Right lobe of liver (tissue), 6 donors: ENCODE measurements around the gene S1PR3. TPM values are rescaled to one million over a fixed set of nuclear protein-coding genes. Genes with fewer than 3 reads are reported as not detected.

Experiments
- ATAC-seq, 4 donors: fragments of 200-7000 bp; cut with Tn5 transposase; one replicate each; pipeline ENCODE4 v1.9.1; 2020; ENCODE audit warnings: mild to moderate bottlenecking in 4 of 4, moderate library complexity in 4 of 4
- DNase-seq, 3 donors: peaks; one replicate each; pipeline ENCODE4 v3.0.0-alpha.2; 2020
- H3K27ac ChIP-seq, 3 donors: fragments of 200-600 bp; one replicate each; pipeline ENCODE4 v1.8.0; 2022
- H3K27me3 ChIP-seq, 2 donors: fragments of 200-600 bp; one replicate each; pipeline ENCODE4 v1.8.0; 2022
- H3K36me3 ChIP-seq, 4 donors: fragments of 200-600 bp; sonication (generic) in 1 of 4; one replicate each; pipeline versions ENCODE4 v1.5.1 to v1.8.0; 2017 to 2022; ENCODE audit warnings: control low read depth in 1 of 4
- H3K4me1 ChIP-seq, 4 donors: fragments of 200-600 bp; sonication (generic) in 1 of 4; one replicate each; pipeline versions ENCODE4 v1.5.1 to v1.8.0; 2017 to 2022; ENCODE audit warnings: control low read depth in 1 of 4
- H3K4me3 ChIP-seq, 3 donors: fragments of 200-600 bp; one replicate each; pipeline ENCODE4 v1.8.0; 2022
- H3K9me3 ChIP-seq, 4 donors: fragments of 200-600 bp; sonication (generic) in 1 of 4; one replicate each; pipeline versions ENCODE4 v1.5.1 to v1.8.0; 2017 to 2022; ENCODE audit warnings: control low read depth in 1 of 4
- POLR2A ChIP-seq: fragments of 450-650 bp; IDR thresholded peaks from one replicate; pipeline ENCODE4 v1.6.1; 2017; ENCODE audit warnings: antibody characterized with exemption, mild to moderate bottlenecking
- WGBS: methylation state at CpG from one replicate; pipeline ENCODE4 v1.1.6; 2018; ENCODE audit warnings: low coverage, low lambda C conversion rate; ENCODE audit not compliant: insufficient coverage; ENCODE audit errors: missing lambda C conversion rate; 5-methylcytosine and 5-hydroxymethylcytosine counted together
- intact Hi-C, 2 donors: fragments of 100-400 bp; cut with DNase I; formaldehyde crosslinking; loops; one replicate each; pipeline versions ENCODE4 v1.11.2 to v1.14.1; 2022
- total RNA-seq, 6 experiments: library from RNA; depleted of rRNA in 2 of 6; stranded (reverse); fragments of >200 nt in 2 of 6; fragmentation: NEBNext Ultra II Directional in 3 of 6; extraction: Animal tissue kit (Norgen Biotek cat#: 25700) in 3 of 6; gene quantifications; one replicate each; pipeline versions ENCODE4 v1.1.0 to v1.2.4, GENCODE V29; 2016 to 2023
- TF ChIP-seq, protein P1 (sequence below), 4 donors: fragments of 200-600 bp in 3 of 4; fragments of 450-650 bp in 1 of 4; IDR thresholded peaks; one replicate each; pipeline versions ENCODE4 v1.5.1 to v1.8.0; 2016 to 2022; ENCODE audit warnings: antibody characterized with exemption in 4 of 4, mild to moderate bottlenecking in 2 of 4
- donor health status: DM: no; HTN: yes; CAD: no.
- donor health status: DM: no; HTN: no; CAD: no.
- donor health status: DM: no; HTN: no; CAD: no.
- donor health status: DM: no; HTN: yes; CAD: no.
- donor health status: DM: no; HTN: yes; CAD: no.

S1PR3 gene
- total RNA-seq, 6 experiments from 2014 or later = 1.0 to 9.5 (median 5.0) TPM

GRCh38 chr9:88965473-88965872 lies 25.8 kb upstream of the S1PR3 start:
- no peaks in the 10 kb centered on the region for H3K9me3 ChIP-seq
- H3K4me3 ChIP-seq = no peak overlapping the region
- no peaks in the 10 kb centered on the region for H3K27me3 ChIP-seq
- no peak for DNase-seq
- no peaks in the 10 kb centered on the region for H3K36me3 ChIP-seq
- H3K27ac ChIP-seq = no peak overlapping the region
- intact Hi-C loops = no loop called here
- H3K4me1 ChIP-seq = no peaks in the 10 kb centered on the region
- TF ChIP-seq, protein P1, sequence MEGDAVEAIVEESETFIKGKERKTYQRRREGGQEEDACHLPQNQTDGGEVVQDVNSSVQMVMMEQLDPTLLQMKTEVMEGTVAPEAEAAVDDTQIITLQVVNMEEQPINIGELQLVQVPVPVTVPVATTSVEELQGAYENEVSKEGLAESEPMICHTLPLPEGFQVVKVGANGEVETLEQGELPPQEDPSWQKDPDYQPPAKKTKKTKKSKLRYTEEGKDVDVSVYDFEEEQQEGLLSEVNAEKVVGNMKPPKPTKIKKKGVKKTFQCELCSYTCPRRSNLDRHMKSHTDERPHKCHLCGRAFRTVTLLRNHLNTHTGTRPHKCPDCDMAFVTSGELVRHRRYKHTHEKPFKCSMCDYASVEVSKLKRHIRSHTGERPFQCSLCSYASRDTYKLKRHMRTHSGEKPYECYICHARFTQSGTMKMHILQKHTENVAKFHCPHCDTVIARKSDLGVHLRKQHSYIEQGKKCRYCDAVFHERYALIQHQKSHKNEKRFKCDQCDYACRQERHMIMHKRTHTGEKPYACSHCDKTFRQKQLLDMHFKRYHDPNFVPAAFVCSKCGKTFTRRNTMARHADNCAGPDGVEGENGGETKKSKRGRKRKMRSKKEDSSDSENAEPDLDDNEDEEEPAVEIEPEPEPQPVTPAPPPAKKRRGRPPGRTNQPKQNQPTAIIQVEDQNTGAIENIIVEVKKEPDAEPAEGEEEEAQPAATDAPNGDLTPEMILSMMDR (IDR thresholded peaks at IDR 0.05) = no peak
- no peak for TF ChIP-seq POLR2A
- ATAC-seq = no peak
- WGBS = 77% methylated on average over 6 of the region's 8 CpGs

GRCh38 chr9:88966894-88967676 lies 24.2 kb upstream of the S1PR3 start:
- Histone ChIP-seq H3K4me1 (no peaks in the 10 kb centered on the region), H3K27me3 (no peaks in the 10 kb centered on the region), H3K9me3 (no peaks in the 10 kb centered on the region), H3K36me3 (no peaks in the 10 kb centered on the region), H3K4me3 (no peak overlapping the region), H3K27ac (no peak overlapping the region)
- intact Hi-C loops = no loop called here
- no peak for TF ChIP-seq POLR2A
- TF ChIP-seq, protein P1 (IDR thresholded peaks at IDR 0.05) = no peak
- 78% methylated on average over 7 of the region's 10 CpGs for WGBS
- ATAC-seq (no peak), DNase-seq (no peak)

DNA sequence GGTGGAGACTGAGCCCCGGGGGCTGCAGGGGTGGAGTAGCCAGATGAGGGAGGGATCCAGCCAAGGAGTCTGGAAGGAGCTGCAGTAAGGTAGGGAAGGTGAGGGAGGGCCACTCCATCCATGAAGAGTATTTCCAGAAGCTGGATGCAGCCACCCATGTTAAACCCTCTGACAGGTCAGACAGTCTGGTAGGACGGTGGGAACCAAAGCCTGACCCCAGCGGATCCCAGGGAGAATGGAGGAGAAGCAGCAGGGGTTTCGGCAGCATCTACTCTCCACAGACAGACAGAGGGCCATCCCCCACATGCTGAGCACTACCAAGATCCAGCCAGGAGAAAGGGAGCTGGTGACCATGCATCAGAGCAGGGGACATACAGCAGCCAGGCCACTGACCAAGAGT lies 22.5 kb upstream of the S1PR3 start:
- Histone ChIP-seq H3K4me1 (no peaks in the 10 kb centered on the region), H3K4me3 (no peak overlapping the region), H3K36me3 (no peaks in the 10 kb centered on the region), H3K27me3 (no peaks in the 10 kb centered on the region), H3K27ac (no peak overlapping the region), H3K9me3 (no peaks in the 10 kb centered on the region)
- WGBS = 70% methylated on average over 2 of the region's 4 CpGs
- ATAC-seq = no peak
- intact Hi-C loops = no loop called here
- no peak for DNase-seq
- TF ChIP-seq POLR2A = no peak
- TF ChIP-seq, protein P1 (IDR thresholded peaks at IDR 0.05) = no peak

GRCh38 chr9:88969646-88970373 lies 21.5 kb upstream of the S1PR3 start:
- no peak for ATAC-seq

More at GRCh38 chr9:88969646-88970373, 21.5 kb upstream of the S1PR3 start:
- Histone ChIP-seq H3K27ac (no peak overlapping the region), H3K4me1 (no peaks in the 10 kb centered on the region), H3K4me3 (no peak overlapping the region), H3K36me3 (no peaks in the 10 kb centered on the region), H3K27me3 (no peaks in the 10 kb centered on the region), H3K9me3 (no peaks in the 10 kb centered on the region)
- WGBS = 25% methylated on average over 5 of the region's 8 CpGs
- intact Hi-C loops = no loop called here
- TF ChIP-seq, protein P1 (IDR thresholded peaks at IDR 0.05) = no peak
- TF ChIP-seq POLR2A = no peak
- DNase-seq = no peak
